ENCODE data around the gene LIME1. TPM values are rescaled to one million over a fixed set of nuclear protein-coding genes. Genes with fewer than 3 reads are reported as not detected.

LIME1 gene
- polyA plus RNA-seq, 4 donors = 6.1 to 48.4 (median 22.6) TPM

DNA sequence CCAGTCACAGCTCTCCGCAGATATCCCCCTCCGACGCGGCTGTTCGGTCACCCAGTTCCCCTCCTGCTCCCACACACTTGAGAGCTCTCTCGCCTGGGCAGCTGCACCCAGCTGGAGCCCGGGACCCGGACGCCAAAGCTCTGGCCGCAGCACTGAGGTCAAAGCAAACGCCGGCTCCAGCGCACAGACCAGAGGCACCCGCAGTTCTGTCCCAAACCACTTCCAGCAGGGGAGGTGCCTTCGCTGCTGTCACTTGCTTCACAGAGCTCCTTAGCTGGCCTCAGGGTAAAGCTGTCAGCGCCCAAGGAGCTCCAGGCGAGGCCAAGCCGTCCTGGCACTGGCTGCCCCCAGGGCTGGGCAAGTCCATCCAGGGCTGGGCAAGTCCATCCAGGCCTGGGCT lies 31.0 kb downstream of the LIME1 start:
- H3K27ac ChIP-seq (ENCODE audit: low read depth in 1 of 3, low read length in 2 of 3) = no peak overlapping the region
- no peak overlapping the region for H3K4me3 ChIP-seq (ENCODE audit: low read depth in 1 of 3, low read length in 3 of 3)
- WGBS, 3 donors = 71 to 88% (median 81%) methylated on average over 18 of the region's 18 CpGs
- FAIRE-seq (no peak), DNase-seq (no peak)
- no peaks in the 10 kb centered on the region for H3K27me3 ChIP-seq (ENCODE audit: control insufficient read depth in 3 of 3, insufficient read depth in 3 of 3, low read length in 3 of 3)
- H3K4me1 ChIP-seq (ENCODE audit: control insufficient read depth in 3 of 3, insufficient read depth in 2 of 3, low read depth in 1 of 3, low read length in 2 of 3) = no peaks in the 10 kb centered on the region
- no peaks in the 10 kb centered on the region for H3K9me3 ChIP-seq (ENCODE audit: control insufficient read depth in 2 of 2, insufficient read depth in 1 of 2, low read depth in 1 of 2, low read length in 1 of 2)
- peaks cover 0 to 23% (median 2%) of the 10 kb centered on the region in 3 donors for H3K36me3 ChIP-seq (ENCODE audit: control insufficient read depth in 3 of 3, insufficient read depth in 2 of 3, low read depth in 1 of 3, low read length in 3 of 3)

DNA sequence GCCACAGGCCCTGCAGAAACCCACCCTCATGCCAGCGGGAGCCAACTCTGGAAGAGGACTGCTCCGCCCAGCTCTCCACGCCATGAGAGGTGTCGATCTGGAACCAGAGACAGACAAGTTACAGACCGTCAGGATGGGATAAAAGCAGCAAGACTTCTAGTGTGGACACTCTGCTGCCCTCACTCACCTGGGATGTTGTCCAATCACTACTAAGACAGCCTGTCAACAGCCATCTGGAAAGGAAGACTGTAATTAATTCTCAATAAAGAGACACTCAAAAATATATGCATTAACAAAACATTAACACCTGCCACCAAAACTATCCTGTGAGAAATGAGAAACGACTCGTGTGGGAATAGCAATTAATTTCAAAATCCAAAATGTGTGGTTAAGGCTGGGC lies 31.4 kb downstream of the LIME1 start:
- no peak for FAIRE-seq
- no peak for DNase-seq

DNA sequence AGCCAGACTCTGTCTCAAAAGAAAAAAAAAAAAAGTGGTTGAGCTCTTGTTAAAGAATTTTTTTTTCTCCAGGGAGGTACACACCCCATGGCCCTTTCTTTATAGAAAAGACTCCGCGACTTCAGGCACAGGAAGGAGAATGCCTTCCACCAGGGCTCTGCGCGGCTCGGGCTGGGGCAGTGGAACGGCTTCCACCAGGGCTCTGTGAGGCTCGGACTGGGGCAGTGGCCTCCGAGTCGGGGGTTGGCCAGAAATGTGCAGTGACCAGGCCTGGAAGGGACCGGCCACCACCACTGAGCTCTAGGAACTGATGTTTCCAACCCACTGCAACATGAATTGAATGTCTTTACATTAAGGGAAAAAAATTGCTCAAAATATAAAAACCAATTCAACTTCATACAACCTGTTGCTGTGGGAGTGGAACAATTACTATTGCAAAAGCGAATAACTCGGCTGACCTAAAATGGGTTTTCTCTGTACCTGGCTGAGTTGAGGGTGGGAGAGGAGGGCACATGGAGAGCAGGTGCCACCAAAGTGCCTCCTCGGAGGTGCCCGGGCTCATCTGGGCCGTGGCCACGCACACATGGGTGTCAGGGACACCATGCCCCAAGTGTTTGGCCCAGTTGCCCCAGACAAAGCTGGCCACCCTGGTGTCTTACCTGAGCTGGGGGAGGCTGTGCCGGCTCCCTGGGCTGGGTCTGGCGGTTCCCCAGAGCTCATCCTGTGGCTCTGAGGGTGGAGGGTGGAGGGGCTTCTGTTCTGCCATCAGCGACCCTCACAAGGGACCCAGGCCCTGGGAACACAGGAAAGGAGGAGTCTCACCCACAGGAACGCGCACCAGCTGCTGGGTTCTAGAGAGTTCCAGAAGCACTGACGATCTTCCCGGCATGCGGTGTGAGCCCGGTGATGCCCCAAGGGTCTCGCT lies 32.4 kb downstream of the LIME1 start:
- Histone ChIP-seq H3K4me1 (ENCODE audit: control insufficient read depth in 3 of 3, insufficient read depth in 2 of 3, low read depth in 1 of 3, low read length in 2 of 3) (no peaks in the 10 kb centered on the region), H3K4me3 (ENCODE audit: low read depth in 1 of 3, low read length in 3 of 3) (no peak overlapping the region), H3K9me3 (ENCODE audit: control insufficient read depth in 2 of 2, insufficient read depth in 1 of 2, low read depth in 1 of 2, low read length in 1 of 2) (no peaks in the 10 kb centered on the region), H3K27me3 (ENCODE audit: control insufficient read depth in 3 of 3, insufficient read depth in 3 of 3, low read length in 3 of 3) (peaks cover 0 to 3% (median 0%) of the 10 kb centered on the region in 3 donors), H3K27ac (ENCODE audit: low read depth in 1 of 3, low read length in 2 of 3) (no peak overlapping the region), H3K36me3 (ENCODE audit: control insufficient read depth in 3 of 3, insufficient read depth in 2 of 3, low read depth in 1 of 3, low read length in 3 of 3) (peaks cover 0 to 23% (median 2%) of the 10 kb centered on the region in 3 donors)
- WGBS, 3 donors = 81 to 92% (median 82%) methylated on average over 26 of the region's 26 CpGs
- FAIRE-seq = no peak
- DNase-seq = no peak

More for the DNA sequence above, 31.4 kb downstream of the LIME1 start:
- H3K27me3 ChIP-seq (ENCODE audit: control insufficient read depth in 3 of 3, insufficient read depth in 3 of 3, low read length in 3 of 3) = no peaks in the 10 kb centered on the region
- H3K27ac ChIP-seq (ENCODE audit: low read depth in 1 of 3, low read length in 2 of 3) = no peak overlapping the region
- WGBS, 3 donors = 75 to 86% (median 79%) methylated on average over 7 of the region's 7 CpGs
- H3K4me1 ChIP-seq (ENCODE audit: control insufficient read depth in 3 of 3, insufficient read depth in 2 of 3, low read depth in 1 of 3, low read length in 2 of 3) = no peaks in the 10 kb centered on the region
- H3K36me3 ChIP-seq (ENCODE audit: control insufficient read depth in 3 of 3, insufficient read depth in 2 of 3, low read depth in 1 of 3, low read length in 3 of 3) = peaks cover 0 to 23% (median 2%) of the 10 kb centered on the region in 3 donors
- H3K4me3 ChIP-seq (ENCODE audit: low read depth in 1 of 3, low read length in 3 of 3) = no peak overlapping the region
- no peaks in the 10 kb centered on the region for H3K9me3 ChIP-seq (ENCODE audit: control insufficient read depth in 2 of 2, insufficient read depth in 1 of 2, low read depth in 1 of 2, low read length in 1 of 2)

DNA sequence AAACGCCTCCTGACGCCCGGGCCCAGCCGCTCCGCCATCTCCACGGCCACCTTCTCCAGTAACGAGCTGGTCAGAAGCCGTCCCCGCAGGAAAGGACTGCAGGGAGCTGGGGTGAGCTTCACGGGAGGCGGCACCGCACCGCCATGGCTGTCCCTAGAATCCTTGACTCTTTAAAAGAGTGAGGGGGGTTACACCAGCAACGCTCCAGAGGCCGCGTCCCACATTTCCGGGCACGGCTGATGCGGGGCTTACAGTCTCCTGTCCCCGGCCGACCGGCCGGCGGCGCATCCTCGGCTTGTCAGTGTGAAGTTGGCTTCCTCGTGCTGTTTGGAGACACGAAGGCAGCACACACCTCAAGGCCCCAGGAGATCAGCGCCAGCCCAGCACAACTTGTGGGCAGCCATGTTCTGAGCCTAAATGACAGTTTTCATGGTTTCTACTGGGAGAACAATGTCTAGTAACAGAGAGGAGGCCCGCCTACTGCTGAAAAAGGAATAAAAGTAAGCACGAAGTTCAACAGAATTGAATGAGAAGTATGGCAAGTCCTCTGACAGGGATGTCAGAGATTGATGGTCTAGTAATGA lies 33.5 kb downstream of the LIME1 start:
- no peak for DNase-seq
- 88 to 92% (median 88%) methylated on average over 31 of the region's 31 CpGs for whole genome bisulfite sequencing, 3 donors
- peaks cover 0 to 2% (median 0%) of the 10 kb centered on the region in 3 donors for H3K4me1 ChIP-seq (ENCODE audit: control insufficient read depth in 3 of 3, insufficient read depth in 2 of 3, low read depth in 1 of 3, low read length in 2 of 3)
- no peak overlapping the region for H3K4me3 ChIP-seq (ENCODE audit: low read depth in 1 of 3, low read length in 3 of 3)
- peaks cover 0 to 8% (median 0%) of the 10 kb centered on the region in 3 donors for H3K27me3 ChIP-seq (ENCODE audit: control insufficient read depth in 3 of 3, insufficient read depth in 3 of 3, low read length in 3 of 3)
- no peak overlapping the region for H3K27ac ChIP-seq (ENCODE audit: low read depth in 1 of 3, low read length in 2 of 3)
- no peak for FAIRE-seq
- H3K9me3 ChIP-seq (ENCODE audit: control insufficient read depth in 2 of 2, insufficient read depth in 1 of 2, low read depth in 1 of 2, low read length in 1 of 2) = no peaks in the 10 kb centered on the region
- H3K36me3 ChIP-seq (ENCODE audit: control insufficient read depth in 3 of 3, insufficient read depth in 2 of 3, low read depth in 1 of 3, low read length in 3 of 3) = peaks cover 0 to 23% (median 2%) of the 10 kb centered on the region in 3 donors

DNA sequence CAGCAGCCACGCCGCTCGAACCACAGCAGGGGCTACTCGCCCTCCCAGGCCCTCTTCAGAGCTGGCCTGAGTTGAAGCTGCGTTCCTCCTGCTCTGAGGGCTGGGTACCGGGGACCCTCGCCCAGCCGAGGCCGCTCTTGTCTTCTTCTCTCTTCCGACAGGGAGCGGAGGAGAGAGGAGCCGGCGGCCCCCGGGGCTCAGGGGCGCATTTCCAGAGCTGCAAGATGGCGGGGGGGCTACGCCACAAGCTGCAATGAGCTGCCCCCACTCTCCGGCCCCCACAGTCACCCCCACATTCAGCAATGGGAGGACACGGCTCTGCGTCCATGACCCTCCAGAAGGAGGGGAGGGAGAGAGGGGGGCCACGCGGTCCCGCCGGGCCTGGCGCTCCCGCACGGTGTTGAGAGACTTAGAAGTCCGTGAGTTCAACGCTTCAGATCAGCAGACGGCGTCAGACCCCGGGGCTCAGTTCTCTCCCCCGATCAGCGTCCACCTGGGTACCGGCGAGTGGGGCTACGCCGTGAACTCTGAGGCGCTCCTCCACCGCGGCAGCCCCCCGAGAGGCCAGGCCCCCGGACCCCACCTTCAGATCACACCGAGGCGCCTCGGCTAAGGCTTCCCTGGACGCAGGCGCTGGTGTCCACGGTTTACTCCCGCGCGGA lies 34.7 kb downstream of the LIME1 start:
- peaks cover 0 to 7% (median 0%) of the 10 kb centered on the region in 3 donors for H3K4me1 ChIP-seq (ENCODE audit: control insufficient read depth in 3 of 3, insufficient read depth in 2 of 3, low read depth in 1 of 3, low read length in 2 of 3)
- H3K27ac ChIP-seq (ENCODE audit: low read depth in 1 of 3, low read length in 2 of 3) = no peak overlapping the region
- DNase-seq (no peak), FAIRE-seq (no peak)
- peaks cover 0 to 18% (median 0%) of the 10 kb centered on the region in 3 donors for H3K27me3 ChIP-seq (ENCODE audit: control insufficient read depth in 3 of 3, insufficient read depth in 3 of 3, low read length in 3 of 3)
- H3K36me3 ChIP-seq (ENCODE audit: control insufficient read depth in 3 of 3, insufficient read depth in 2 of 3, low read depth in 1 of 3, low read length in 3 of 3) = peaks cover 0 to 28% (median 2%) of the 10 kb centered on the region in 3 donors
- 89 to 94% (median 91%) methylated on average over 41 to 52 of the region's 52 CpGs for WGBS, 3 donors
- H3K4me3 ChIP-seq (ENCODE audit: low read depth in 1 of 3, low read length in 3 of 3) = no peak overlapping the region
- H3K9me3 ChIP-seq (ENCODE audit: control insufficient read depth in 2 of 2, insufficient read depth in 1 of 2, low read depth in 1 of 2, low read length in 1 of 2) = no peaks in the 10 kb centered on the region

DNA sequence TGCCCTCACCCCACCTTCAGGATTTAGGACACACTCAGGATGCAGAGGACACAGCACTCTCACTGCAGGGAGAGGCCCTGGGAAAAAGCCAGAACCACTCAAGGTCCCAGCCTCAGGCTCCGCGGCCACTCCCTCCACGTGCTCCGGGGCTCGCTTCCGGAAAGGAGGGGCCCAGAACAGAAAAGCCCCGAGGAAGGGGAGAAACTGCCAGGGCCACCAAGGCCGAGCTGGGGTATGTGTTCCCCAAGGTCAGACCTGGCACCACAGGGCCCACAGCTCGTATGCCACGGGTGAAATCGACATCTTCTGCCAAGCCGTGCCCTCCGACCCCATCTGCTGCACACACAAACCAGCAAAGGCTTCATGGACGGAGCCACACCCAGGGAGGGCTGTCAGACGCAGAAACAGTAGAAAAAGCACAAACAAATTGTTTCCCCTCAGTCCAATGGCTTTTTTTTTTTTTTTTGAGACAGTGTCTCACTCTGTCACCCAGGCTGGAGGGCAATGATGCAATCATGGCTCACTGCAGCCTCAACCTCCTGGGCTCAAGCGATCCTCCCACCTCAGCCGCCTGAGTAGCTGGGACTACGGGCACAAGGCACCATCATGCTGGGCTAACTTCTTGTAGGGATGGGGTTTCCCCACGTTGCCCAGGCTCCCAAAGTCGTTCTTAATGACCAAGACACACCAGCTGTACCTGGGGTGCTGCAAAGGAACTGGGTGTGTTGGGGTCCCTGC lies 36.5 kb downstream of the LIME1 start:
- no peak for FAIRE-seq
- no peak overlapping the region for H3K27ac ChIP-seq (ENCODE audit: low read depth in 1 of 3, low read length in 2 of 3)

DNA sequence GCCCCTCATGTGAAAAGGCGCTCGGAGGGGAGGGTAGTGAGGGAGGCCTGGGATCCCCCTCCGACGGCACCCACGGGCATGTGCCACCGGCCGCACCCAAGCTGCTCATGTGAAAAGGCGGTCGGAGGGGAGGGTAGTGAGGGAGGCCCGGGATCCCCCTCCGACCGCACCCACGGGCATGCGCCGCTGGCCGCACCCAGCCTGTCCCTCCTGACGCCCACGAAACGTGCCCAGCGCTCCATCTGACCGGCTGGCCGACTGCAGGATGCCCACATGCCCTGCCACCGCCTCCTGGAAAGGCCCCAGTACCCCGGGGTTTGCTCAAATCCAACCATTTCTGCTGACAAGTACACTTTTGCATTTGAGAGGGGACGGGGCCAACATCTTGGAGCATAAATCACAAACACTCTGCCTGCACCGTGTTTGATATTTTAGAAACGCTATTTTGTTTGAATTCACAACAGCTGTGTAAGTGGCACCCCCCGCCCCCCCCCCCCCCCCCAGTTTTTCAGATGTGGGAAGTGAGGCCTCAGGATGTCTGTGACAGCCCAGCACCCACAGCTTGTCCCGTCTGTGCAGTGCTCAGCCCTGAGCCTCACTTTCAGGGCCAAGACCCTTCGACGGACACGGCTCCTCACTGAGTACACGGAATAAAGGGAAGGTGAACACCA lies 37.2 kb downstream of the LIME1 start:
- FAIRE-seq = no peak
- no peak overlapping the region for H3K27ac ChIP-seq (ENCODE audit: low read depth in 1 of 3, low read length in 2 of 3)
- H3K4me3 ChIP-seq (ENCODE audit: low read depth in 1 of 3, low read length in 3 of 3) = no peak overlapping the region
- peaks cover 0 to 22% (median 0%) of the 10 kb centered on the region in 3 donors for H3K36me3 ChIP-seq (ENCODE audit: control insufficient read depth in 3 of 3, insufficient read depth in 2 of 3, low read depth in 1 of 3, low read length in 3 of 3)
- 77 to 83% (median 81%) methylated on average over 32 to 33 of the region's 33 CpGs for WGBS, 3 donors
- H3K9me3 ChIP-seq (ENCODE audit: control insufficient read depth in 2 of 2, insufficient read depth in 1 of 2, low read depth in 1 of 2, low read length in 1 of 2) = no peaks in the 10 kb centered on the region
- no peak for DNase-seq
- peaks cover 0 to 18% (median 0%) of the 10 kb centered on the region in 3 donors for H3K27me3 ChIP-seq (ENCODE audit: control insufficient read depth in 3 of 3, insufficient read depth in 3 of 3, low read length in 3 of 3)
- peaks cover 0 to 7% (median 0%) of the 10 kb centered on the region in 3 donors for H3K4me1 ChIP-seq (ENCODE audit: control insufficient read depth in 3 of 3, insufficient read depth in 2 of 3, low read depth in 1 of 3, low read length in 2 of 3)

More for the DNA sequence above, 36.5 kb downstream of the LIME1 start:
- Histone ChIP-seq H3K9me3 (ENCODE audit: control insufficient read depth in 2 of 2, insufficient read depth in 1 of 2, low read depth in 1 of 2, low read length in 1 of 2) (no peaks in the 10 kb centered on the region), H3K27me3 (ENCODE audit: control insufficient read depth in 3 of 3, insufficient read depth in 3 of 3, low read length in 3 of 3) (peaks cover 0 to 18% (median 0%) of the 10 kb centered on the region in 3 donors), H3K36me3 (ENCODE audit: control insufficient read depth in 3 of 3, insufficient read depth in 2 of 3, low read depth in 1 of 3, low read length in 3 of 3) (peaks cover 0 to 22% (median 0%) of the 10 kb centered on the region in 3 donors), H3K4me3 (ENCODE audit: low read depth in 1 of 3, low read length in 3 of 3) (no peak overlapping the region), H3K4me1 (ENCODE audit: control insufficient read depth in 3 of 3, insufficient read depth in 2 of 3, low read depth in 1 of 3, low read length in 2 of 3) (peaks cover 0 to 7% (median 0%) of the 10 kb centered on the region in 3 donors)
- 46 to 67% (median 60%) methylated on average over 20 of the region's 20 CpGs for WGBS, 3 donors
- DNase-seq = no peak

Measured in small intestine (tissue), 7 donors.